Bronchial epithelial cell (primary cell): ENCODE data around the gene CDC45. TPM values are rescaled to one million over a fixed set of nuclear protein-coding genes. Genes with fewer than 3 reads are reported as not detected.
A peak's percentile ranks its signal among the peaks of the same experiment; 100 is the strongest.

Experiments
- DNase-seq: peaks from one replicate; pipeline ENCODE4 v3.0.0-alpha.2; 2010; ENCODE audit warnings: low read depth
- FAIRE-seq: peaks from 2 replicates; lab custom pipeline; 2011; peaks lifted over from hg19 to GRCh38; lab: Jason Lieb, UNC
- H3K27me3 ChIP-seq: 2 replicates; pipeline ENCODE4 v1.5.1; 2011; ENCODE audit warnings: low read length; ENCODE audit not compliant: control insufficient read depth, insufficient read depth
- H3K36me3 ChIP-seq: 2 replicates; pipeline ENCODE4 v1.5.1; 2011; ENCODE audit warnings: low read length; ENCODE audit not compliant: control insufficient read depth, insufficient read depth
- H3K4me3 ChIP-seq: 2 replicates; pipeline ENCODE4 v1.5.1; 2011; ENCODE audit warnings: mild to moderate bottlenecking, low read depth, low read length, control low read depth
- CTCF ChIP-seq: IDR thresholded peaks from 2 replicates; pipeline ENCODE4 v1.5.1; 2011; ENCODE audit warnings: mild to moderate bottlenecking, moderate library complexity, low read length, control low read depth, inconsistent platforms; ENCODE audit not compliant: insufficient read depth, severe bottlenecking
- total RNA-seq: library from RNA; depleted of rRNA; stranded (reverse); fragments of >200 nt; gene quantifications from 2 replicates; pipeline ENCODE4 v1.2.1, GENCODE V29; 2014

CDC45 gene
- total RNA-seq, 1 donor from 2014 or later = 0.26 TPM

- Histone ChIP-seq H3K4me3 (peak within 1 kb of the TSS; percentile 74), H3K27me3 (no peaks in the 10 kb centered on the region), H3K36me3 (peaks cover 9% of the 10 kb centered on the region)
- no peak for TF ChIP-seq CTCF
- no peak for FAIRE-seq
- DNase-seq = peak; percentile 88
Measured at GRCh38 chr22:19447330-19448075, 32.2 kb upstream of the CDC45 start, which contains the start of gene C22orf39. Gene C22orf39, minus strand, starts transcription at chr22:19447711. Its CDS starts 23 bp downstream, at chr22:19447688.

- no peaks in the 10 kb centered on the region for H3K27me3 ChIP-seq
- TF ChIP-seq CTCF = no peak
- DNase-seq (peak; percentile 57), FAIRE-seq (no peak)
- H3K36me3 ChIP-seq = peaks cover 9% of the 10 kb centered on the region
- peak overlapping the region; percentile 74 for H3K4me3 ChIP-seq
Measured at GRCh38 chr22:19448076-19448607, 31.6 kb upstream of the CDC45 start.

GRCh38 chr22:19448739-19449421 lies 30.8 kb upstream of the CDC45 start:
- FAIRE-seq = no peak

GRCh38 chr22:19449422-19449767 lies 30.3 kb upstream of the CDC45 start:
- no peak overlapping the region for H3K4me3 ChIP-seq
- FAIRE-seq (no peak), DNase-seq (no peak)
- no peak for TF ChIP-seq CTCF
- no peaks in the 10 kb centered on the region for H3K27me3 ChIP-seq
- H3K36me3 ChIP-seq = peaks cover 11% of the 10 kb centered on the region

More at GRCh38 chr22:19448739-19449421, 30.8 kb upstream of the CDC45 start:
- DNase-seq = no peak
- Histone ChIP-seq H3K36me3 (peaks cover 12% of the 10 kb centered on the region), H3K4me3 (no peak overlapping the region), H3K27me3 (no peaks in the 10 kb centered on the region)
- no peak for TF ChIP-seq CTCF

- peaks cover 17% of the 10 kb centered on the region for H3K36me3 ChIP-seq
- FAIRE-seq (no peak), DNase-seq (no peak)
- no peaks in the 10 kb centered on the region for H3K27me3 ChIP-seq
- TF ChIP-seq CTCF = no peak
- no peak overlapping the region for H3K4me3 ChIP-seq
Measured at GRCh38 chr22:19450363-19451175, 29.2 kb upstream of the CDC45 start.
